ENCODE measurements around the gene TTC28.

TTC28 gene

DNA sequence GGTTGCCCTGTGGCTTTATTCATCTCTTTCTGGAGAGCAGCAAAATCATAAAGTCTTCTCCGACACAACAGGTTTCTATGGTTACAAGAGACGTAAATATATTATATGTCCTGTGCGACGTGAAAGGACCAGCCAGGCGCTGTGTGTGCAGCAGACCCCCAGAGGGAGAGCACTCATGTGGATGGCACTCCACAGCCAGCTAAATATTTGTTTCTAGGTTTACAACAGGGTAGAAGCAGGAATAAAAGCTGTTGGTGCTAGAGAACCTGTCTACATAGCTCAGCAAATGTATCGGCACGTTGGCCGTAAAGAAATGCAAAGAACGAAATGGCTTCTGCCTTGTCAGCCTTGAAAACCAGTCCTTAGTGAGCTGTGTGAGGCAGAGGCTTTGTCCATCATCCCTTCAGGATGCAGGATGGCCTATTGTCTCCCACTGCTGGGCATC is 626.8 kb downstream of the TTC28 start:
- DNase-seq (ENCODE audit: low read depth in 2 of 2): no peak

DNA sequence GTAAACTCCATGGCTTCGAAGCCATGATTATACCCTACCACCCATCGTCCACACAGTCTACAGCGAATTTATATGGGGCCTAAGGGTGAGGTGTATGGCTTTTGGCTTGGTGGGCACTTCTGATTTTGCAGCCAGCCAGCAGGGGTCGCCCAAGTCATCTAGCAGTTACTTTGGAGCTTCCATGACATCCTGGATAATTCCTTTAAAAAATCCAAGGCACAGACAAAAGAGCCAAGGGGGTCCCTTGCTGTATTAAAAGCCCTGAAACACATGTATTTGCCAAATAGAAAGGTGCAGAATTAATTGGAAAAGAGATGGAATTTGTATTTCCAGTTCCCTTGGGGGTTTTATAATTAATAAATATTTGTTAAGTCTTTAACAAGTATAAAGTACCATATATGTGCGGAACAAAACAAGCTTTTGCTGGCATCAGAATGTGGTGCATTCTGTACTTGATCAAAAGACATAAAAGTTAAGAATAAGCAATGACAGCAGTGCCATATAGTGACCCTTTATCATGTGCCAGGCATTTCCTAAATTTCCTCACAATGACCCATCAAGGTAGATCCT is 627.8 kb downstream of the TTC28 start:
- no peak for DNase-seq (ENCODE audit: low read depth in 2 of 2)

DNA sequence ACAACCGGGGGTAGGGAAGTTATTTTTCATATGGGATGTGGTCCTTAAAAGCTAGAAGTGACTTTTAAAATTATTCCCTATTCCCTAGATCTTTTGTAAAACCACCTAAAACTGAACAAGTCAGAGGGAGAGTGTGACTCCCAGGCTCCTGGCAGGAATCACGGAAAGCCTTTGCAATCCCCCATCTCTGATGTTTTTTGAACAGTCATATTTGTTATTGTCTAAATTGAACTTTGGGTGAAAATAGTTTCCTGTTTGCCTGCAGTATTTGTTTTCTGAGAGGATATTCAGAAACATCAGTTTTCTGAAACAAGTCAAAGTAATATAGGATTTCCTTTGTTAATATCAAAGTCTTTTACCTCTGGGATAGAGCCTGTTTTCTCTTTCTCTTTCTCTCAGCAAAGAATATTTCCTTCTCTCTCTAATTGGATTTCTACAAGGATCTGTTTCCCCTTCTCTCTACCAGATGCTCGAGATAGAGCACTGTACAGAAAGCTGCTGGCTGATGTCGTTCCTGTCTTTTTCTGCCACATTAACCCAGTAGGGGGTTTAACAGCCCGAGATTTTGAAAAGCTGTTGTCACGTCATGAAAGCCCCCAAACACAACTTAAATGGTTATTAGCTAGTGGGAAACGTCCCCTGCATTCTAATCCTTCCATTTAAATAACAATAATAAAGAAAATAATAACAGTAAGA is 628.4 kb downstream of the TTC28 start:
- DNase-seq (ENCODE audit: low read depth in 2 of 2): no peak

DNA sequence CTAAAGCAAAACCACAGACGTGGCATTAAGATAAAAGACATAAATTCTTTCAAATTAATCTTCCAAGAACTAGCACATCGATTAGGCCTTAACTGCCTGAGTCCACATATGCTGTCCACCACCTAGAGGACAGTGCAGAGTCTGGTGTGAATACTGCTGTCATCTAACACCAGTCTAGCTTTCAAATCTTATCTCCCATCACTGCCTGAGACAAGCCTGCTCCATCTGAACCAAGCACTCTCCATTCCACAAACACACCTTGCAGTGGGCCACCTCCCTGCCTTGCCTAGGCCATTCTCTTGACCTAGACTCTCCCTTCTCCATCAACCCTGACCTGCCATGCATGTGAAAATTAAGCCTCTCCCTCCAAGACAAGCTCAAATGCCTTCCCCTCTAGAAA is 631.1 kb downstream of the TTC28 start:
- DNase-seq (ENCODE audit: low read depth in 2 of 2): no peak

DNA sequence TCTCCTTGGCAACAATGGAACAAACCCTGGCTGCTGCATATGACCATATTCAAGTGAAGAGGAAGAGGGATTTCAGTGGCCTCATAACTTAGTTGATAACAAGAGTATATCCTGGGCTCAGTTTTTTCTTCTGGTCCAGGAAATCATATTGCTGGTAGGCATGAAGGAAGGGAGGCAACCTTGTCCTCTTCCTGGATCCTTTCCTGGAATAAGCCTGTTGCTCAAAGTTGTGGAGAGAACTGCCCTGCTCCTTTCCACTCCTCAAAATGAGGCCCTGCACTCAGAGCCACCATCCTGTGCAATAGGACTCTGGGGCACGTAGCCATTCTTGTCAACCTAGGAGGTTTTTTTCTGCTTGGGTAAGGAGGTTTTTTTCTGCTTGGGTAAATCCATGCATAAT is 631.9 kb downstream of the TTC28 start:
- no peak for DNase-seq (ENCODE audit: low read depth in 2 of 2)

DNA sequence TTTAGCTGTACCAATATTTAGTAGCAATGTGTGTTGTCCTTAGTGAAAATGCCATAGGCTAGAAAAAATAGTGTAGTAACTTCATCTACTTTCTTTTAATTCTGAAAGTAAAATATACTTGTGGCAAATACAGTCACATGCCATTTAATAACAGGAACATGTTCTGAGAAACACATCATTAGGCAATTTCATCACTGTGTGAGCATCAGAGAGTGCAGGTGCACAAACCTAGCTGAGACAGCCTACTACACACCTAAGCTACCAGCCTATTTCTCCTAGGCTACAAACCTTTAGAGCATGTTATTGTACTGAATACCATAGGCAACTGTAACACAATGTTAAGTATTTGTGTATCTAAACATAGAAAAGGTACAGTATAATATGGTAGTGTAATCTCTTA is 633.5 kb downstream of the TTC28 start:
- DNase-seq (ENCODE audit: low read depth in 2 of 2): no peak

DNA sequence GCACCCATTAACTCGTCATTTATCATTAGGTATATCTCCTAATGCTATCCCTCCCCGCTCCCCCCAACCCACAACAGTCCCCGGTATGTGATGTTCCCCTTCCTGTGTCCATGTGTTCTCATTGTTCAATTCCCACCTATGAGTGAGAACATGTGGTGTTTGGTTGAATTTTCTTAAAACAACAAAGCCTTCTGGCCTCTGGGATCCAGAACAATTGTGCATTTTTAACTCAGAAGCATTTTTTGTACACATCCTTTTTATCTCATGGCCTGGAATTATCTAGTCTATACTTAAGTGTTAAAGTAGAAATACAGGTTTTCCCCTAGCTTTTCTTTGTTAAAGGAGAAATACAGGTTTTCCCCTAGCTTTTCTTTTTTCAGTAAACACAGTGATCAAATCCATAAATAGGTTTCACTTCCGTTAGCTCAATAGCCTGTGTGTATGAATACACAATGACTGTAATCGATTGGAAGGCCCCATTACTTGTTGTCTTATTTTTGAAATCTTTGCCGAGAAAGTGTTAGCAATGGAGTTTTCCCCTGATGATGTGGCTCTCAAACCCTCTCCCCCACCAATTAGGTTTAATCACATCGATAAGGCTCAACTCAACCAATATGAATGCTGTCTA is 635.0 kb downstream of the TTC28 start:
- no peak for DNase-seq (ENCODE audit: low read depth in 2 of 2)

DNA sequence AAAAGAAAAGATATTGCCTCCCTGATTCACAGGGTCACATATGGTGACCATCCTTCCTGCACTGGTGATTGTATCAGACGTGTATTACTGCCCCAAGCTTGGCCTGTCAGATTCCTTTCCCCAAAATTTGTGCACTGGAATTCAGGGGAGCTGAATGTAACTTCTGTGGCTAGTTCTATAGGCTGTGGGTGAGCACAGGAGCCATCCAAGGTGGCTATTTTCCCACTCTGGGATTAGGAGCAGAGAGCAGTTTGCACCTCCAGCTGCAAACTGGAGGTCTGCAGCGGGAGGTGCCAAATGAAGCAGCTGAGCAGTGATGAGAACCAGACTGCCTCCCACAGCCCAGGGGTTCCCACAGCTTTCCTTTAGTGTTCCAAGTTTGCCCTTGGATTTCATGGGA is 636.4 kb downstream of the TTC28 start:
- no peak for DNase-seq (ENCODE audit: low read depth in 2 of 2)

DNA sequence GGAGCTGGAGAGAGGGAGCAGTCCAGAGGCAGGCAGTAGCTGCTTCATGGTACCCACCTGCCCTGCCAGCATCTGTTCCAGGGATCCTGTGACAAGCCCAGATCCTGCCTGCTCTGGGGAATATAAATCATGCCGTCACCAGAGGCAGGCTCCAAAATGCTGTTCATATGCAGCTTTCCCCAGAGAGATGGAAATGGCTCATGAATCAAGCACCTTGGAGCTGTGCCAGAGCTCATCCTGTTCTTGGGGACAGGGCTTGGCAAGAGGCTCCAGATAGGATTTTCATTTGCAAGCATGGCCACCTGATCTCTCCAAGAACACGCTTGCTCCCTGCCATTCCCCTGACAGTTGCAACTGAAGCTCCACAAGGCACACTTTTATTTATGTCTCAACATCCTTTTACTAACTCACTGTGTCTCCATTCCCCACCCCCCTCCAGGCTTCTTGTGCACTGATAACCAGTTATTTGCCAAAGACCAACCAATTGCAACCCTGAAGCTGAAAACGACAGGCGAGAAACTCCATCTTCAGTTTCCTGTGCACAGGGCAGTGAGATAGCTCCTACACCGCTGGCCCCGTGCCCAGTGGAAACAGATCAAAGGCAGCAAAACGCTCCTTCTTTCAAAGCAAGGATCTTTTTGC is 644.8 kb downstream of the TTC28 start:
- no peak for DNase-seq (ENCODE audit: low read depth in 2 of 2)

DNA sequence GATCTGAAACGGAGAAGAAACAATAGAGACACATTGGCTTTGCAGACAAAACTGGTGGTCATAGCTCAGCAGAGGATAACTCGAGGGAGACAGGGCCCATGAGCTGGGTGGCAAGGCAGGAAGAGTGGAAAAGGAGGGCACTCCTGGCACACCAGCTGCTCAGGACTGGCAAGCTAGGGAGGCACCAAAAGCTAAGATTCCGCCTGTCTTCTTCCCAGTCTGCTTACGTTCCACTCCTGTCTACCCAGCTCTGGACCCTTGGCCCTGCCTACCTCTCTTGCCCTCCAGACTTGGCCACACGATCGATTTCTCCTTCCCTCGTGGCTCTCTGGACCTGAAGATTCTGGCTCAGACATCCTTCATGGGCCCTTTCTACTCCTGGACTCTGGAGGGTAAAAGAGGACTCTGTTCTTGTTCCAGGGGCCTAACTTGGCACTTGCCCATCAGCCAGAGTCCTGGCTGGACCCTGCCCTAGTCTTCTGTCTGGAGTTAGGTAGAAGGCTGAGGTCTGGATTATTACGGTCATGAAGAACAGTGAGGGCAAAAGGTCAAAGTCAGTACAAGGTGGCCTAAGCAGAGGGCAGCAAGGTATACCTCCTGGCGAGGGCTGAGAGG is 645.4 kb downstream of the TTC28 start:
- no peak for DNase-seq (ENCODE audit: low read depth in 2 of 2)

DNA sequence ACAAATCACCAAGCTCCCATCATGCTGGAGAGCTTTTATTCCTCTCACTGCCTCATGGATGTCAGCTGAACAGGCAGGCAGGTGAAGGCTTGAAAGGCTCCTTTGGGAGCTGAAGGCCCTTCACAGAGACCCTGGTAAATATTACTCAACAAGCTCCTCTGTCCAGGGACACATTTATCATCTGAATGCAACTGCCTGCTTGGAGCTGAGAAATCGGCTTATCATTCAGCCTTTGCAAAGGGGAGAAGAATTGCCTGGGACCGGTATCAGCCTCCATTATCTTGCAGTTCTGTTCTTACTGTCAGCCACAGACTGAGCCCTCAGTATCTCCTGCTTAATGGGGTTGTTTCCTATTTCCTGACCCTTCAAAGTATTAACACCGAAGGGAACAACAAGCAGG is 646.8 kb downstream of the TTC28 start:
- DNase-seq (ENCODE audit: low read depth in 2 of 2): no peak

DNA sequence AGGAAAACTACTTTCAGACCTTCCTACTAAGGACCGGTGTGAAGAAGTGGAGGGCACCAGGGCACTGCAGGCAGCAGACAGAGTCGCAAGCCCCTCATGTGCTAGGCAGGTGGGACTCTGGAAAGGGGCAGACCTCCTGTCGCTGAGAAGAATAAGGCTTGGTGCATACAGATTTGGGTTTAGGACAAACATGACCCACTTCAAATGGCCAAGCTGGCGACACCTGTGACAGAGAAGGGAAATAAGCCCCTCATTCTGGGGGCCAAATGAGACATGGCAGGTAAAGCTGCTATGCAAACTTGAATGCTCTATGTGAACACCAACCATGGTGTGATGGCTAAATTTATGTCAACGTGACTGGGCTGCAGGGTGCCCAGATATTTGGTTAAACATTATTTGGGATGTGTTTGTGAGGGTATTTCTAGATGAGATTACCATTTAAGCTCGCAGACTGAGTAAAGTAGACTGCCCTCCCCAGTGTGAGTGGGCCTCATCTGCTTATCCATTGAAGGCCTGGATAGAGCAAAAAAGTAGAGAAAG is 648.2 kb downstream of the TTC28 start:
- no peak for DNase-seq (ENCODE audit: low read depth in 2 of 2)

DNA sequence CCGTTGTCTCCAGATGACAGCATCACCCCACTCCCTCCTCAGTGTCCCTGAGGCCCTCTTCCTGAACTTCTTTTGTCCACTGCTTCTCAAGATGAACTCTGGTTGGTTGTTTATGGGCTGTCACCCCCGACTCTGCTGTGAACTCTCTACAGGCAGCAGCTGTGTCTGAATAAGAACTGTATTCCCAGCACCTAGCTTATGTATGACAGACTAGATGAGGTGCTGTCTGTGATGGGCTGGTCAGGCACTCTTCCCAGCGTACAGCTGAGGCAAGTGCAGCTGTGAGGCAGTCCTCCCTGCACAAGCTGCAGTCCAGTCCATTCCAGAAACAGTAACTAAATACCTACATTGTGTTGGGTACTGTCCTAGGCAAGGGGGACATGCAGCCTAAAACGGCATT is 649.2 kb downstream of the TTC28 start:
- DNase-seq (ENCODE audit: low read depth in 2 of 2): no peak

DNA sequence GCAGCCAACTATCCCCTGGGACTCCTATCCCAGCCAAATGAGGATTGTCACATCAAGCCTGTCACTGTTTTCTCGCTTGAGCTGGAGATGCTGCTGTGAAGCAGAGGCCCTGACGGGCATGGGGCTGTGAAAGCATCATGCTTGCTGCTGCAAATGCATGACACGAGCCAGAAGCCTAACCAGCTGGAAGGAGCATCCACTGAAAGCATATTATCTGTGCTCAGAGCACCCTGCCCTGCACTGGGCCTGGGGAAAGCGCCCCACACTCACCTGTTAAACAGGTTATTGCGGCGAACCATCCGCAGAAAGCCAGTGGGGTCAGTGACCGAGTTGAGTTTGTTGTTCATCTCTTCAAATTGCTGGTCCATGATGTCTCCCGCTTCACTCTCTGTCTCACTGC is 649.7 kb downstream of the TTC28 start:
- DNase-seq (ENCODE audit: low read depth in 2 of 2): no peak

DNA sequence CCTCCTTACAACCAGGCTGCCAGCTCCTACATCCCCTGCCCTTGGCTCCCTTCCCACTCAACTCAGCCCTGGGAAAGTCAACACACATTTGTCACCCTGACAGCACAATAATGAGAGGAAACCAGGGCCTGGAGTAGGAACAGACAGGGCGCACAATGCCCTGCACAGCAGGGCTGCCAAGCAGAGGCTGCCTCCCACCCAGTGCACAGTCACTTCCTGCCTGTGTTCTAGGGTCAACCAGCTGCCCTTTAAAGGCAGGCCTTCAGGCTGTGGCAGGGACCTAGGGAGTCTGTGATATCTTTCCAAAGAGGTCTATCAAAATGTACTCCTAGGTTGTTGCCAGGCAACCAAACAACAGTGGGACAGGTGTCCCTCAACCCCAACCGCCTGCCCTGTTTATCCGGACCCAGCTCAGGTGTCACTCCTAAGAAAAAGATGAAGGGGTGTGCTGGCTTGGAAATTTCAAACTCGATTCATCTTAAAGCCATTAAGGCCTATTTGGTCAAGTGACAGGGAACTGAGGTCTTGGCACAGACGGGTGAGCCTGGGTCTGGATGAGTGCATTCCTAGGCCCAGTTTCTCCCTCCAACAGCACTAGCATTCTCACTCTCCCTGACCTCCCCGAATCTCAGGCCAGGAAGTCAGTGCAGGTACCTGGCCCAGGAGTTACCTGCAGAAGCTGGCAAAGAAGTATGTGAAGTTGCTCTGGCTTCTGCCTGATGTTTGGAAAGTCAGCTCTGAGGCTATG is 650.3 kb downstream of the TTC28 start:
- no peak for DNase-seq (ENCODE audit: low read depth in 2 of 2)

DNA sequence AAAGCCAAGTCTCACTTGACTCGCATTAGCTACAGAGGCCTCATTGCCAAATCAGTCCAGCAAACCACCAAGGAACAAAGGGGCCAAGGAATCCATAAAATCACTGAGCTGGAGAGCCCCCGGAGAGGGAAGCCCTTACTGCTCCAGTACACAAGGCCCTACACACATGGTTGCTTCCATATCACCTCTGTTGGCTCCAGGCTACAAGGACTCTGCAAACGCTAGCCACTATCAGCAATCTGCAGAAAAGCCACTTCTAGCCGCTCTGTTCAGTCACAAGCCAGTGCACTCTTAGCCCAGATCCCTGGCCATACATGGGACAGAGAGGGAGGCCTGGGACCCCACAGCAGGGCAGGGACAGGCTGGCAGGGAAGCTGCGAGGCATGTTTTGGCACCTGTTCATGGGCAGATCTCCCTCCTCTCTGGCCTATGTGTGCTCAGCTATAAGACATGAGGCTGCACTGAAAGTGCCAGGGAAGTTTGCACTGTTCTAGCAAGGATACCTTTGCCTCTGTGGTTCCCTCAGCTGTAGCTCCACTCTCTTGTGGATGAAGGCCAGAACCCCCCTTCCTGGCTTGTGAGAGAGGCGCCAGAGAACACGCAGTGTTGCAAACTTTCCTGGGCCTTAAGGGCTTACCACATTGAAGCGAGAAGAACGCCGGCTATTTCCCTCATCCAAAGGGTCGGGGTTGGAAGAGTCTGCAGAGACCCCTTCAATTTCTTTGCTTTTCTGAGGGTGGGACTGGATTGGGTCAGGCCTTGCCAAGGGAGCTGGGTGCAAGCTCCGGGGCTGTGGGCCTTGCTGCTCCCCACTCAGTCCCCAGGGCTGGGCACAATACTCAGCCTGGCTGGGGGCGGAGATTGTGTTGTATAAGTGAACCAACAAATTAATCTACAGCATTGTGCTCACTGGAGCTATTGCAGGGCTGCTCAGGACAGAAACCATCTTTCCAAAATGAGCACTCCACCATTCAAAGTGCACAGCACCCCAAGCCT is 651.9 kb downstream of the TTC28 start:
- DNase-seq (ENCODE audit: low read depth in 2 of 2): no peak

DNA sequence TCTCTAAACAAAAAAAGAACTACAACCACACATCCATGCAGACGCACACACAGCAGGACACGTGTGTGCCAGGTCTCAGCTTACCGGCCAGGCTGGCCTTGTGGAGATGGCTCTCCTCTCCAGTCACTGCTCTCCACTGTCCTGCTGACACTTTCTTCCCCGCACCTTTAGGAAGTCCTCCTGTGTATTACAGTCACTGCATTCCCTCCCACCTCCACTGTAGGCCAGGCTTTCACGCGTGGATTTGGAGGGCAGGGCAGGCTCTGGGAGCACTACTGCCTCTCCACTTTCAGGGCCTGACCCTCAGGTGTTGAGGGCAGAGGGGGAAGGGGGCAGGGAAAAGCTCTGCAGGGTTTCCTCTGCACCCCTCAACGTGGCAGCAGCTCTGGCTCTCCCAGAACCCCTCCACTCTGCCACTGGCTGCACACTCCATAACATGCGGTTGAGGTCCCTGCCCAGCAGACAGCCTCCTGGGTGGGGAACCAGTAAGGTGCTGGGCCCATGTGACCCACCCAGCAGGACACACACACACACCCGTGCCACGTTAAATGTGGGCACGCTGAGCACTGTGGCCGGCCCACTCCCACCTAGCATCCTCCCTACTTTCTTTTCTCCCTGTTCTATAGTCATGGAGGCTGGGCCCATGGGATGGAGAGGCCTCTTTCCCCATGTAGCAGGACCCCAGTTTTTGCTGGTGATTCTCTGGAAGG is 653.6 kb downstream of the TTC28 start:
- DNase-seq (ENCODE audit: low read depth in 2 of 2): no peak

DNA sequence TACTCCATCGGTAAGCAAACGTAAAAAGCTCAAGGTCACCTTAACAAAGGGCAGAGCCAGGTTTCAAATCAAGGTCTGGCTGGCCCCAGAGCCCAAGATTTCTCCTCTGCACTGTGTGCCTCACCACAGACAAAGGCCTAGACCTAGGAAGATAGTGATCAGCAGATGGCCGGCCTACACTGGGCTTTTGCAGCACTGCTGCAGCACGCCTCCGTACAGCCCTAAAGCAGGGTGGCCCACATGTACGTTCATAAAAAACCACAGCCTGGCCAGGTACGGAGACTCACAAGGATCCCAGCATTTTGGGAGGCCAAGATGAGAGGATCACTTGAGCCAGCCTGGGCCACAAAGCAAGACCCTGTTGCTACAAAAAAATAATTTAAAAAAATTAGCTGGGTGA is 654.3 kb downstream of the TTC28 start:
- DNase-seq (ENCODE audit: low read depth in 2 of 2): no peak

DNA sequence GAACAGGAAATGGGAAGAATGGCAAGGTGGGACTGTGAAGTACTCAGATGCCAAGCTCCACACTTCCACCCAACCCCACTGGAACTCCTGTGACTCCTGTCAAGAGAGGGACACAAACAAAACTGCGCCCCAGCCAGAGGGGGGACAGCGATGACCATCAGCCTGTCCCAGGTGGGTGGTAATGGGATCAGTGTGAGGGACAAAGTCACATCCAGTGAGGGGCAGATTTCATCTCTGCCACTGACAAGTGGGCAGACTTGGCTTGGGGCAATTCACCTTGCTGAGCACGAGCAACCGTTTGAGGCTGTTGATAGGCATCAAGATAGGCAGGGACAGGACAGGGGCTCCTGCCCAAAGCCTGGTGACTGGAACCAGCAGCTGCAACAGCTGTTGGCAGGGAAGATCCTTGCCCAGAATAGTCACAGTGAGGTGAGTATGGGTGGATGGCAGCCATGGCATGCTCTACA is 655.2 kb downstream of the TTC28 start:
- DNase-seq (ENCODE audit: low read depth in 2 of 2): no peak

DNA sequence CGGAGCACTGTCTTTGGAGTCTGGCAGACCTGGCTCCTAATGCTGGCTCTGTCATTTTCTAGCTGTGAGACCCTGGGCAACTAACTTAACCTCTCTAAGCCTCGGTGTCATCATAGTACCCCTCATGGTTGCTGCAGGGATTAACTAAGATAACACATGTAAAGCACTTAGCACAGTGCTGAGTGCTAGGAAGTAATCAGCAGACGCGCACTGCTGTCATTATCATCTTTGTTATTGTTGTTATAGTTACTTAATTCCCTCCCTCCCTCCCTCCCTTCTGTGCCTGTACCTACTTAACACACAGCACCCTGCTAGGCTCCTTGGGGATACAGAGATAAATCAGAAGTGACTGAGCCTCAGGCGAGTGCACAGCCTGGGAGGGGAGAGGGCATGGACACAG is 655.9 kb downstream of the TTC28 start:
- no peak for DNase-seq (ENCODE audit: low read depth in 2 of 2)
